GM18907 (cell line): ENCODE results near the gene DNPEP.
"Not testable (repeated sequence)": the region's sequence is repeated elsewhere in the genome, so short reads cannot be mapped to it uniquely, and the experiment has no call there.

ENCODE experiments used
- ATAC-seq: cut with Tn5 transposase; IDR thresholded peaks from one replicate; pipeline ENCODE4 v1.9.1; 2021; ENCODE audit warnings: mild to moderate bottlenecking, moderate library complexity; ENCODE audit not compliant: unreplicated experiment

The DNPEP gene

GRCh38 chr2:219402665-219403515 lies 15.2 kb upstream of the DNPEP start:
- peak; percentile 81 for ATAC-seq

DNA sequence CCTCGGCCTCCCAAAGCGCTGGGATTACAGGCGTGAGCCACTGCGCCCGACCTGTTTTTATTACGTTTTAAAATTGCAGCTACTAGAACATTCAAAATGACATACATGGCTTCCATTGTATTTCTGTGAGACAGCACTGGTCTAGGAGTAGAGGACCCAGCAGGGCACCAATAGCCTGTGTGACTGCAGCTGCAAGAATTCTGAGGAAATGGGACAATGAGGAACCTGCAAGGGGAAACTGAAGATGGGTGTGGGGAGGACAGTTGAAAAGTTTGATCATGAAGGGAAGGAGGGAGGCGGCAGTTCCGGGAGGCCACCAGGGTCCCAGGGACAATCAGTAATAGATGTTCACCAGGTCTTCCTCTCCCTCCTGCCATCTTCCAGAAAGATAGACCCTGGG lies 13.9 kb upstream of the DNPEP start:
- ATAC-seq = no peak

- ATAC-seq = no peak
Observed at GRCh38 chr2:219400562-219400961, 12.8 kb upstream of the DNPEP start.

DNA sequence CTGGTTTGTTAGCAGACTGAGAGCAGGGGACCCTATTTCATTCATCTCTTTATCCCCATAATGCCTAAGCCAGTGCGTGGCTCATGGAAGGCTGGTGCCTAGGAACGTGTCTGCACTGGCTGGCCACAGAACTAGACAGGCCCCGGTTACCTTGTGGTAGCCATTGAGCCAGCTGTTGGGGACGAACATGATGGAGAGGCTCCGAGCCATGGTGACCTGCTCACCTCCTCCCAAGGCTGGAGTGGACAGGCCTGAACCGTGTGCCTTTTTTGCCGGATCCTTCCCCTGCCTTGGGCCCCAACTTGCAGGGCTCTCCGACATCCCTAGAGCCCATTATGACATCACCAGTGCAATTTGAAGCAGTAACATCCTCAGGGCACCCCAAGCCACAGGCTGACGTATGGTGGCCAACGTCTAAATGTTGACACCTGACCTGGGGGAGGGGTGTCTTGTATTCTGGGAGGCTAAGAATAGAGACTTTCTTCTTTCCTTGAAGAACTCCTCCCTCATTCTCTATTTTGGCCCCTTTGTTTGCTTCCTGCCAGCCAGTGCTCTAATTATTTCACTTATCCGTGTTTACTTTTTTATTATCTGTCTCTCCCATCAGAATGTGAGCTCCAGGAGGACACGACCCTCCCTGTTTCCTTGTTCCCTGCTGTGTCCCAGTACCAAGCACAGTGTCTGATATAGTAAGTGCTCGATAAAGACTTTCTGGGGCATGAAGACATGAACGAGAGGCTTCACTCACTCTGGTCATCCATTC lies 12.2 kb upstream of the DNPEP start:
- no peak for ATAC-seq

GRCh38 chr2:219398721-219399363 lies 11.1 kb upstream of the DNPEP start:
- ATAC-seq = no peak

DNA sequence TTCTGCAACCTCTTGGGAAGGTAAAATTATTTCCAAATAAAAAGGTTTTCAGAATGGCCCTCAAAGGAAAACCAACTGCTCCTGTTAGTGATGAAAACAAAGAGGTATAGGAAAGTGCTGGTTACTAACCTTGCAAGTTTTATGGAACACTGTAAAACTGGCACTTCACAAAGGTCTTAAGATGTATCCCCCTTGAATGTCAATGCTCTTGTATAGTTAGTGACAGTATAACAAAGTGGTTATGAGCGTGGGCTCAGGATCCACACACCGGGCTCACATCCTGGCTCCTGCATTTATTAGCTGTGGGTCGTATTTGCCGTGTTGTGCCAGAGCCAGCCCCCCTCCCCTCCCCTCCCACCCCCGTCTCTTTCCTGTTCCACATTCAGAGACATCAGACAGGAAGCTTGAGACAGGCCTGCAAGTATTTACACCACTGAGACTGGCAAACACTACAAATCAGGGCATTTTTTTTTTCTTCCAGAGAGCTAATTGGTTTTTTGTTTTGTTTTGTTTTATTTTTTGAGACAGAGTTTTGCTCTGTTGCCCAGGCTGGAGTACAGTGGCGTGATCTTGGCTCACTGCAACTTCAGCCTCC lies 9.2 kb upstream of the DNPEP start:
- no peak for ATAC-seq

DNA sequence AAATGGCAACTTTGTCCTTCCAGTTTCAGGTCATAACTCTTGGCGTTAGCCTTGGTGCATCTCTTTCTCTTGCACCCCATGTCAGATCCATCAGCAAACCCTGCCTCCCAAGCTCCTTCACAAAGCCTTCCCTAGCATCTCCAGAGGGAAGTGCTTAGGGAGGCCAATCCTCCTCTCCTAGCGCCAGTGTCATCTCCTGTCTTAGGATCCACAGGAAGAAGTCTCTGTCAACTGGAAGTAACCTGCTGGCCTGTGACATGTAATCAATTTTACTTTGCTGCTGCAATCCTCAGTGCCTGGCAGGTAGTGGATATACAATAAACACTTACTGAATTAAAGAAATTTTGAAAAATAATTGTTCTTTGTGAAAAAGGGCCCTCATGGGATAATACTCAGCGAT lies 7.9 kb upstream of the DNPEP start:
- no peak for ATAC-seq

DNA sequence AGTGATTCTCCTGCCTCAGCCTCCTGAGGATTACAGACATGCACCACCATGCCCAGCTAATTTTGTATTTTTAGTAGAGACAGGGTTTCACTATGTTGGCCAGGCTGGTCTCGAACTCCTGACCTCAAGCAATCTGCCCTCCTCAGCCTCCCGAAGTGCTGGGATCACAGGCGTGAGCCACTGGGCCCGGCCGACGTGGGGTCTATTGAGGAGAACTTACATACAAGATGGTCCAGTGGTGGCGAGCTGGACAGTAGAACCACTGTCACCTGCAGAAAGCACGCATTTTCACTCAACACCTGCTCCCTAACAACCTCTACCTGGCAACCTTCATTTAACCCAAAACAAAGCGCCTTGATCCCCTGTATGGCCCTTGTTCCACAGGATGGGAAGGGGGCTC lies 7.3 kb upstream of the DNPEP start:
- ATAC-seq = not testable (repeated sequence)

GRCh38 chr2:219392754-219393153 lies 5.0 kb upstream of the DNPEP start:
- no peak for ATAC-seq

- ATAC-seq = no peak
Observed at GRCh38 chr2:219388907-219389156, 1.1 kb upstream of the DNPEP start.

DNA sequence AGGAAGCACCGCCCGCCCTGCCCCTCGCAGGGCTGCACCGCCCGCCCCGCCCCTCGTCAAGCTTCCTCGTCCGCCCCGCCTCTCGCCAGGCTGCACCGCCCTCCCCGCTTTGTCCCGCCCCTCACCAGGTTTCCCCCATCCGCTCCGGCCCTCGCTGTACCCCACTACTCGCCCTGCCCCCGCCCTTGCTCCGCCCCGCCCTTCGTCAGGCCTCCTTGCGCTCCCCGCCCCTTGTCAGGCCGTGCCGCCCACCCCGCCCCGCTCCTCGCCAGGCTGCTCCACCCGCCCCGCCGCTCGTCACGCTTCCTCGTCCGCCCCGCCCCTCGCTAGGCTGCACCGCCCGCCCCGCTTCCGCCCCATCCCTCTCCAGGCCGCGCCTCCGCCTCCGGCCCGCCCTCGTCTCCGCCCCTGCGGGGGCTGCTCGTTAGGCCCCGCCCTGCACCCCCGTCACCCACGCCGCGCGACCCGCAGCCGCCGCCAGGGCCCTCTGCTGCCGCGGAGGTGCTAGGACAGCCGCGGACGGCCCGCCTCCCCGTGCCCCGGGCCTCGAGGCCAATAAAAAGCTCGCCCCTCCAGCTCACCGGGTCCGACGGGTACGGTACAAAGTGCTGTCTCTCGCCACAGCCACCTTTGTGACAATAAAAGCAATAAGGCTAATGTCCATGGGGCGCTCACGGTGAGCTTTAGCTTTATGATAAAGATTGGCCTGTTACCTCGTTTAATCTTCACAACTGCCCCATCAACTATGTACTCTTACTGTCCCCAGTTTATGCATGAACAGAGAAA lies 602 bp upstream of the DNPEP start:
- ATAC-seq = peak; percentile 78

DNA sequence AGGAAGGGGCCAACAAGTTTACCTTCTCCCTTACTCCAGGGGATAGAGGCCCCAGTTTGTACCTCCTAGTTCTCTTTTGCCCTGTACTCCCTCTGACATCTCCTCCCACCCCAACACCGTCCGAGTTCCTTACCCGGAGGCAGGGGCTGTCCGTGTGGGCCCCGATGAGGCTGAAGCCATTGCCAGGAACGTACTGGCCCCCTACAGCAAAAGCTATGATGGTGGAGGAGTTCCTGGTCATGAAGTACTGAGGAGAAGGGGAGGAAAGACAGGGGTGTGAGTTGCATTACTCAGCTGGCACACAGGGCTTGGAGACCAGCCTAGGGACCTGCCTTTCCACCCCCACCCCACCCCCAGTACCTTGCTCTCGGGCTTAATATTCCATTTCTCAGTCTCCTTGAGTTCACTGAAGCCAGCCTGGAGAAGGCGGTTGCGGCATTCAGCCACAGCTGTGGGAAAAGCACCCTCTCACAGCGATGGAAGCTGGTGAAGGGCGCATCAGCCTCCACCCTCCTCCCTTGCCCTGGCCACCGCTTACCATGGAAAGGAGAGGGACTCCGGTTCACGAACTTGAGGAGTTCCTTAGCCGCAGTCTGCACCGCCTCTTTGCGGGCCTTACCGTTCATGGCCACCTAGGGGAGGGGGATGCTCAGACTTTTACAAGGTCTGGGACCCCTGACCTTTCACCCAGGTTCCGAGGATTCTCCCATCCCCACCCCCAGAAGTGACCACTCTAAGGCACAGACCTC lies 1.0 kb downstream of the DNPEP start:
- ATAC-seq = no peak

GRCh38 chr2:219385958-219386520 lies 1.7 kb downstream of the DNPEP start:
- ATAC-seq = no peak

DNA sequence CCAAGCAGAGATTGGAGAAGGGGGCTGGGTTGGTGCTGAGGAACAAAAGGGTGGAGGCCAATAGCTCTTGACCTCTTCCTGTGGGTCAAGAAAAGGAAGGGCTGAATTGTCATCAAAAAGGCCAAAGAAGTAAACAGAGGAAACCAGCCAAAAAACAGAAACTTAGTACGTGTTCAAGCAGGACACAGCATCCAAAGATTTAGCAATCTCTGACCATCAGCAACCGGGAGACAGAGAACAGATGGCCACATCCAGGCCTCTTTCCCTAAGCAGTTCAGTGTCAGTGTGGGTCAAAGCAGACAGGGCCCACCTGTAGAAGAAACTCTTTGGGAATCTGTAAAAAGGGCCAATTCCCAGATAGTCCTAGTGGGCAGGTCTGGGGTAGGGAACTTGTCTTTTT lies 2.9 kb downstream of the DNPEP start:
- no peak for ATAC-seq

- ATAC-seq = no peak
Observed at GRCh38 chr2:219384083-219384713, 3.5 kb downstream of the DNPEP start.

- no peak for ATAC-seq
Observed at GRCh38 chr2:219381448-219381847, 6.3 kb downstream of the DNPEP start.

GRCh38 chr2:219380926-219381325 lies 6.8 kb downstream of the DNPEP start:
- ATAC-seq = no peak

DNA sequence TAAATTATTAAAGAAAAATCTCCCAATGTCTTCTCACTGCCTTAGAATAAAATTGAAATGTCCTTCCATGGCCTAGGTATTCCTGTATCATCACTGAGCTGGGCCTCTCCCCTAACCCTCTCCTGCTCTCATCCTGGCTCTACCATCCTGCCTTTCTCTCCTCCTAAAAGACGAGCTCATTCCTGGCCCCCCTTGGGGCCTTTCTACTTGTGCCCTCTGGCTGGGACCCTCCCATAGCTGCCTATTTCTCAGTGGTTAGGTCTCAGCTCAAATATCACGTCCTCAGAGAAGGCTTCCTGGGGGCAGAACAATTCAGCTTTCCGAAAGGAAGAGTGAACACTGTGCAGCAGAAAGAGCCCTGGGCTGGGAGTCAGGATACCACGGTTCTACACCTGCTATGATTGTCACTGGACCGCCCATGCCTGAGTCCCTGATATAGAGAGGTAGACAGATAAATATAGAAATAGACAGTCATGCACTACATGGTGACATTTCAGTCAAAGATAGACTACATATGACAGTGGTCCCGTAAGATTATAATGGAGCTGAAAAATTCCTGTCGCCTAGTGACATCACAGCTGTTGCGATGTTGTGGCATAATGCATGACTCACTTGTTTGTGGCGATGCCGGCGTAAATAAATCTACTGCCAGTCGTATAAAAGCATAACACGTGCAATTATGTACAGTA lies 9.4 kb downstream of the DNPEP start:
- no peak for ATAC-seq

DNA sequence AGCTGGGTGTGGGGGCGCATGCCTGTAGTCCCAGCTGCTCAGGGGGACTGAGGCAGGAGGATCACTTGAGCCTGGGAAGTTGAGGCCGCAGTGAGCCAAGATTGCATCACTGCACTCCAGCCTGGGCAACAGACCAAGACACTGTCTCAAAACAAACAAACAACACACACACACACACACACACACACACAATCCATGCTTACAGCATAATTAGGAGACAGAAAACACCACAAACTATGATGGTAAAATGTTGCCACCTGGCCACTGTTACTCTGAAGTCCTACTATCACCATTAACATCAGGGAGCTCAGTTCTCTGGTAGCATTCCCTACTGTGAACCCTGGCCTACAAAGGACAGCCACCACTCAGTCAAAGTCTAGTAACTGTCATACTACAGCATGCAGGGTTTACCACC lies 18.3 kb downstream of the DNPEP start:
- no peak for ATAC-seq
